ENCODE results near the gene STAB2.

GRCh38 chr12:103556890-103557627 is 30.0 kb upstream of the STAB2 start:
- TF ChIP-seq CTCF (IDR thresholded peaks at IDR 0.05 in 4 of 5, conservative IDR thresholded peaks at IDR 0.05 in 1 of 5) (no peak), POLR2A (IDR thresholded peaks at IDR 0.05) (no peak)

Data from gastrocnemius medialis (tissue), 4 donors.